Measurements from ENCODE around the gene TEX2.

- no peak for TF ChIP-seq POLR2AphosphoS5 (IDR thresholded peaks at IDR 0.05)
- TF ChIP-seq EP300 (IDR thresholded peaks at IDR 0.05), result no peak
- TF ChIP-seq CTCF (IDR thresholded peaks at IDR 0.05), result no peak
Measured at GRCh38 chr17:64205804-64206203, 57.3 kb downstream of the TEX2 start.

All from sigmoid colon (tissue), 4 donors.